Liver (tissue), 9 donors: ENCODE data around the gene RIT2. TPM values are rescaled to one million over a fixed set of nuclear protein-coding genes. Genes with fewer than 3 reads are reported as not detected.

ENCODE experiments used
- DNase-seq: peaks from one replicate; pipeline ENCODE4 v3.0.0-alpha.2; 2017; ENCODE audit warnings: low spot score
- H3K27ac ChIP-seq, 2 donors: one replicate each; pipeline ENCODE4 v1.7.0; 2013; ENCODE audit warnings: inconsistent platforms in 2 of 2, low read length in 2 of 2, control low read depth in 1 of 2, low read depth in 1 of 2, mild to moderate bottlenecking in 1 of 2
- H3K27me3 ChIP-seq, 4 donors: one replicate each; pipeline versions ENCODE4 v1.6.1 to v1.7.0; 2013; ENCODE audit warnings: low read length in 3 of 4, inconsistent platforms in 1 of 4, mild to moderate bottlenecking in 1 of 4, moderate library complexity in 1 of 4; ENCODE audit not compliant: control insufficient read depth in 4 of 4, insufficient read depth in 4 of 4
- H3K36me3 ChIP-seq, 4 donors: one replicate each; pipeline versions ENCODE4 v1.6.1 to v1.7.0; 2013; ENCODE audit warnings: low read length in 3 of 4, mild to moderate bottlenecking in 3 of 4, low read depth in 1 of 4, moderate library complexity in 1 of 4; ENCODE audit not compliant: control insufficient read depth in 4 of 4, insufficient read depth in 3 of 4
- H3K4me1 ChIP-seq, 4 donors: one replicate each; pipeline versions ENCODE4 v1.6.1 to v1.7.0; 2013; ENCODE audit warnings: low read length in 3 of 4, mild to moderate bottlenecking in 3 of 4, moderate library complexity in 1 of 4; ENCODE audit not compliant: control insufficient read depth in 4 of 4, insufficient read depth in 4 of 4
- H3K4me3 ChIP-seq, 3 donors: one replicate each; pipeline versions ENCODE4 v1.6.1 to v1.7.0; 2013; ENCODE audit warnings: low read length in 3 of 3, control low read depth in 1 of 3, low read depth in 1 of 3, mild to moderate bottlenecking in 1 of 3
- H3K9ac ChIP-seq, 2 donors: one replicate each; pipeline ENCODE4 v1.7.0; 2013; ENCODE audit warnings: low read length in 2 of 2, mild to moderate bottlenecking in 2 of 2, moderate library complexity in 2 of 2, control low read depth in 1 of 2, low read depth in 1 of 2
- H3K9me3 ChIP-seq, 4 donors: one replicate each; pipeline versions ENCODE4 v1.6.1 to v1.7.0; 2013; ENCODE audit warnings: low read length in 3 of 4; ENCODE audit not compliant: control insufficient read depth in 4 of 4
- EGR1 ChIP-seq, 2 donors: IDR thresholded peaks; 2 replicates each; pipeline ENCODE4 v1.6.1; 2016 to 2018; ENCODE audit warnings: antibody characterized with exemption in 2 of 2, low read depth in 2 of 2
- FOXA1 ChIP-seq: IDR thresholded peaks from 2 replicates; pipeline ENCODE4 v1.6.1; 2016; ENCODE audit warnings: antibody characterized with exemption
- FOXA2 ChIP-seq: IDR thresholded peaks from 2 replicates; pipeline ENCODE4 v1.6.1; 2016; ENCODE audit warnings: antibody characterized with exemption
- GABPA ChIP-seq, 2 donors: IDR thresholded peaks in 1 of 2; conservative IDR thresholded peaks in 1 of 2; 2 replicates each; pipeline ENCODE4 v1.6.1; 2016; ENCODE audit warnings: antibody characterized with exemption in 2 of 2, mild to moderate bottlenecking in 1 of 2, moderate library complexity in 1 of 2
- HNF4A ChIP-seq, 2 donors: conservative IDR thresholded peaks; 2 replicates each; pipeline ENCODE4 v1.6.1; 2016; ENCODE audit warnings: antibody characterized with exemption in 2 of 2, mild to moderate bottlenecking in 2 of 2
- HNF4G ChIP-seq: IDR thresholded peaks from 2 replicates; pipeline ENCODE4 v1.6.1; 2016; ENCODE audit warnings: antibody characterized with exemption
- JUND ChIP-seq, 2 donors: IDR thresholded peaks; 2 replicates each; pipeline ENCODE4 v1.6.1; 2016; ENCODE audit warnings: antibody characterized with exemption in 2 of 2
- NR2F2 ChIP-seq: IDR thresholded peaks from 2 replicates; pipeline ENCODE4 v1.6.1; 2016; ENCODE audit warnings: antibody characterized with exemption
- RAD21 ChIP-seq, 2 donors: IDR thresholded peaks; 2 replicates each; pipeline ENCODE4 v1.6.1; 2016; ENCODE audit warnings: antibody characterized with exemption in 2 of 2, mild to moderate bottlenecking in 2 of 2
- RXRA ChIP-seq, 2 donors: IDR thresholded peaks; 2 replicates each; pipeline ENCODE4 v1.6.1; 2017 to 2018; ENCODE audit warnings: antibody characterized with exemption in 2 of 2, mild to moderate bottlenecking in 1 of 2
- SP1 ChIP-seq: IDR thresholded peaks from 2 replicates; pipeline ENCODE4 v1.6.1; 2018; ENCODE audit warnings: antibody characterized with exemption, mild to moderate bottlenecking
- TAF1 ChIP-seq: conservative IDR thresholded peaks from 2 replicates; pipeline ENCODE4 v1.6.1; 2016; ENCODE audit warnings: antibody characterized with exemption, mild to moderate bottlenecking
- YY1 ChIP-seq: IDR thresholded peaks from 2 replicates; pipeline ENCODE4 v1.6.1; 2016; ENCODE audit warnings: antibody characterized with exemption, mild to moderate bottlenecking
- WGBS: extraction: QIAGEN DNeasy Blood & Tissue Kit; methylation state at CpG from one replicate; pipeline ENCODE4 v1.1.7; 2013; 5-methylcytosine and 5-hydroxymethylcytosine counted together
- polyA plus RNA-seq, 2 donors: library from polyadenylated mRNA; stranded (reverse) in 1 of 2; unstranded in 1 of 2; fragments of 200-250 nt in 1 of 2; fragments of >200 nt in 1 of 2; fragmentation: Nextera tagmentation in 1 of 2; extraction: Ambion mirVana in 1 of 2; gene quantifications; one replicate each; pipeline versions ENCODE4 v1.2.1 to v1.2.3, GENCODE V29; 2013 to 2015
- total RNA-seq, 2 donors: library from RNA; depleted of rRNA; stranded (reverse); fragments of >200 nt; gene quantifications; one replicate each; pipeline ENCODE4 v1.2.3, GENCODE V29; 2014
- TF ChIP-seq, protein P1 (sequence below): IDR thresholded peaks from 2 replicates; pipeline ENCODE4 v1.6.1; 2016; ENCODE audit warnings: antibody characterized with exemption
- TF ChIP-seq, protein P2 (sequence below): IDR thresholded peaks from 2 replicates; pipeline ENCODE4 v1.6.1; 2016; ENCODE audit warnings: antibody characterized with exemption
- TF ChIP-seq, protein P3 (sequence below): fragments of 150-350 bp; IDR thresholded peaks from 2 replicates; pipeline ENCODE4 v1.5.1; 2017; ENCODE audit warnings: improper control_type of control experiment, low read depth, low read length; ENCODE audit not compliant: missing input control
- TF ChIP-seq, protein P4 (sequence below): IDR thresholded peaks from 2 replicates; pipeline ENCODE4 v1.6.1; 2016; ENCODE audit warnings: antibody characterized with exemption
- TF ChIP-seq, protein P5 (sequence below): IDR thresholded peaks from 2 replicates; pipeline ENCODE4 v1.6.1; 2016; ENCODE audit warnings: antibody characterized with exemption, mild to moderate bottlenecking
- donor health status: healthy.
- donor health status: healthy.
- donor health status: healthy.
- donor health status: healthy.
- donor health status: healthy.

Gene RIT2
- total and polyA plus RNA-seq, 4 donors: not detected

DNA sequence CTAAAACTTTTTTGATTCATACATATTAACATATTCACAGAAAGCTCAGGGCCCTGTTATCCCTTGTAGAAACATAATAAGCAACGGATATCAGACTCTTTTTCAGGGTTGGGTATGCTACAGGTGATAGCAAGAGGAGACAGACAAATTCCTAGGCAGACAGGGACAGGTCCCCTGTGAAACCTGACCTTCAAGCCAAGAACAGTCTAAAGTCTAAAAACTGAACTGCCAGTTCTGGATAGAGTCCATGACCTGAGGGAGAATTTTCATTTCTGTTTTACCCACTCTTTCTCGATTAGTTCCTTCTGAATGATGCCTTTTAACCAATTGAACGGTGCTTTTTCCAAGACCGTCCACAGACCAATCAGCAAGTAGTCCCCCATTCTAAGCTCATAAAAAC is 54.2 kb downstream of the RIT2 start:
- H3K27ac ChIP-seq: no peak overlapping the region
- DNase-seq: no peak
- H3K9ac ChIP-seq: no peak overlapping the region
- H3K27me3 ChIP-seq: no peaks in the 10 kb centered on the region
- no peak overlapping the region for H3K4me3 ChIP-seq
- H3K36me3 ChIP-seq: no peaks in the 10 kb centered on the region
- H3K9me3 ChIP-seq: no peaks in the 10 kb centered on the region
- peaks cover 0 to 5% (median 1%) of the 10 kb centered on the region in 4 donors for H3K4me1 ChIP-seq
- WGBS: 72% methylated on average over 4 of the region's 4 CpGs
- TF ChIP-seq HNF4A (conservative IDR thresholded peaks at IDR 0.05) (peak; percentile 25 to 48), FOXA2 (no peak), TAF1 (no peak), RXRA (IDR thresholded peaks at IDR 0.05) (no peak)
- TF ChIP-seq, protein P1, sequence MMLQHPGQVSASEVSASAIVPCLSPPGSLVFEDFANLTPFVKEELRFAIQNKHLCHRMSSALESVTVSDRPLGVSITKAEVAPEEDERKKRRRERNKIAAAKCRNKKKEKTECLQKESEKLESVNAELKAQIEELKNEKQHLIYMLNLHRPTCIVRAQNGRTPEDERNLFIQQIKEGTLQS: no peak

DNA sequence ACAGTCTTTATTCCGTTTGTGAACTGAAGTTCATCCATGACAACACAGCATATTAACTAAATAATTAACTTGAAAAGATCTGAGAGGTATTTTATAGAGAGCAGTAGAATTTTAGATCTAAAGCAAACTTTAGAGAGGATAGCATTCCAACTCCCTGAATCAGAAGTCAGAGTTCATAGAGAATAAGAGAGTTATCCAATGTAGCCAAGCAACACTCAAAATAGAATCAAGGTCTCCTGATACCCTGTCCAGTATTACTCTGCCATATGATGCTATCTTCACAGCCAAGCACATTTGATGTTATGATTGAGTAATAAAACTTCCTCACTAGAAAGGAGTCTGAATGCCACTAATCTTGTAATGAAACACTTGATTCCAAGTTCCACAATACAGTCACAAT is 55.5 kb downstream of the RIT2 start:
- Histone ChIP-seq H3K4me1 (peaks cover 0 to 5% (median 1%) of the 10 kb centered on the region in 4 donors), H3K9ac (no peak overlapping the region), H3K36me3 (no peaks in the 10 kb centered on the region), H3K27me3 (no peaks in the 10 kb centered on the region), H3K9me3 (no peaks in the 10 kb centered on the region), H3K4me3 (no peak overlapping the region), H3K27ac (no peak overlapping the region)
- no peak for DNase-seq
- no peak for TF ChIP-seq RXRA (IDR thresholded peaks at IDR 0.05)
- no peak for TF ChIP-seq GABPA (IDR thresholded peaks at IDR 0.05 in 1 of 2, conservative IDR thresholded peaks at IDR 0.05 in 1 of 2)
- TF ChIP-seq SP1: no peak
- TF ChIP-seq, protein P2, sequence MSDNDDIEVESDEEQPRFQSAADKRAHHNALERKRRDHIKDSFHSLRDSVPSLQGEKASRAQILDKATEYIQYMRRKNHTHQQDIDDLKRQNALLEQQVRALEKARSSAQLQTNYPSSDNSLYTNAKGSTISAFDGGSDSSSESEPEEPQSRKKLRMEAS: no peak
- TF ChIP-seq, protein P3, sequence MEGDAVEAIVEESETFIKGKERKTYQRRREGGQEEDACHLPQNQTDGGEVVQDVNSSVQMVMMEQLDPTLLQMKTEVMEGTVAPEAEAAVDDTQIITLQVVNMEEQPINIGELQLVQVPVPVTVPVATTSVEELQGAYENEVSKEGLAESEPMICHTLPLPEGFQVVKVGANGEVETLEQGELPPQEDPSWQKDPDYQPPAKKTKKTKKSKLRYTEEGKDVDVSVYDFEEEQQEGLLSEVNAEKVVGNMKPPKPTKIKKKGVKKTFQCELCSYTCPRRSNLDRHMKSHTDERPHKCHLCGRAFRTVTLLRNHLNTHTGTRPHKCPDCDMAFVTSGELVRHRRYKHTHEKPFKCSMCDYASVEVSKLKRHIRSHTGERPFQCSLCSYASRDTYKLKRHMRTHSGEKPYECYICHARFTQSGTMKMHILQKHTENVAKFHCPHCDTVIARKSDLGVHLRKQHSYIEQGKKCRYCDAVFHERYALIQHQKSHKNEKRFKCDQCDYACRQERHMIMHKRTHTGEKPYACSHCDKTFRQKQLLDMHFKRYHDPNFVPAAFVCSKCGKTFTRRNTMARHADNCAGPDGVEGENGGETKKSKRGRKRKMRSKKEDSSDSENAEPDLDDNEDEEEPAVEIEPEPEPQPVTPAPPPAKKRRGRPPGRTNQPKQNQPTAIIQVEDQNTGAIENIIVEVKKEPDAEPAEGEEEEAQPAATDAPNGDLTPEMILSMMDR: no peak
- TF ChIP-seq FOXA1: no peak
- TF ChIP-seq HNF4G: no peak
- TF ChIP-seq HNF4A (conservative IDR thresholded peaks at IDR 0.05): no peak
- no peak for TF ChIP-seq JUND (IDR thresholded peaks at IDR 0.05)
- TF ChIP-seq, protein P4, sequence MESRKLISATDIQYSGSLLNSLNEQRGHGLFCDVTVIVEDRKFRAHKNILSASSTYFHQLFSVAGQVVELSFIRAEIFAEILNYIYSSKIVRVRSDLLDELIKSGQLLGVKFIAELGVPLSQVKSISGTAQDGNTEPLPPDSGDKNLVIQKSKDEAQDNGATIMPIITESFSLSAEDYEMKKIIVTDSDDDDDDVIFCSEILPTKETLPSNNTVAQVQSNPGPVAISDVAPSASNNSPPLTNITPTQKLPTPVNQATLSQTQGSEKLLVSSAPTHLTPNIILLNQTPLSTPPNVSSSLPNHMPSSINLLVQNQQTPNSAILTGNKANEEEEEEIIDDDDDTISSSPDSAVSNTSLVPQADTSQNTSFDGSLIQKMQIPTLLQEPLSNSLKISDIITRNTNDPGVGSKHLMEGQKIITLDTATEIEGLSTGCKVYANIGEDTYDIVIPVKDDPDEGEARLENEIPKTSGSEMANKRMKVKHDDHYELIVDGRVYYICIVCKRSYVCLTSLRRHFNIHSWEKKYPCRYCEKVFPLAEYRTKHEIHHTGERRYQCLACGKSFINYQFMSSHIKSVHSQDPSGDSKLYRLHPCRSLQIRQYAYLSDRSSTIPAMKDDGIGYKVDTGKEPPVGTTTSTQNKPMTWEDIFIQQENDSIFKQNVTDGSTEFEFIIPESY: no peak
- TF ChIP-seq, protein P5, sequence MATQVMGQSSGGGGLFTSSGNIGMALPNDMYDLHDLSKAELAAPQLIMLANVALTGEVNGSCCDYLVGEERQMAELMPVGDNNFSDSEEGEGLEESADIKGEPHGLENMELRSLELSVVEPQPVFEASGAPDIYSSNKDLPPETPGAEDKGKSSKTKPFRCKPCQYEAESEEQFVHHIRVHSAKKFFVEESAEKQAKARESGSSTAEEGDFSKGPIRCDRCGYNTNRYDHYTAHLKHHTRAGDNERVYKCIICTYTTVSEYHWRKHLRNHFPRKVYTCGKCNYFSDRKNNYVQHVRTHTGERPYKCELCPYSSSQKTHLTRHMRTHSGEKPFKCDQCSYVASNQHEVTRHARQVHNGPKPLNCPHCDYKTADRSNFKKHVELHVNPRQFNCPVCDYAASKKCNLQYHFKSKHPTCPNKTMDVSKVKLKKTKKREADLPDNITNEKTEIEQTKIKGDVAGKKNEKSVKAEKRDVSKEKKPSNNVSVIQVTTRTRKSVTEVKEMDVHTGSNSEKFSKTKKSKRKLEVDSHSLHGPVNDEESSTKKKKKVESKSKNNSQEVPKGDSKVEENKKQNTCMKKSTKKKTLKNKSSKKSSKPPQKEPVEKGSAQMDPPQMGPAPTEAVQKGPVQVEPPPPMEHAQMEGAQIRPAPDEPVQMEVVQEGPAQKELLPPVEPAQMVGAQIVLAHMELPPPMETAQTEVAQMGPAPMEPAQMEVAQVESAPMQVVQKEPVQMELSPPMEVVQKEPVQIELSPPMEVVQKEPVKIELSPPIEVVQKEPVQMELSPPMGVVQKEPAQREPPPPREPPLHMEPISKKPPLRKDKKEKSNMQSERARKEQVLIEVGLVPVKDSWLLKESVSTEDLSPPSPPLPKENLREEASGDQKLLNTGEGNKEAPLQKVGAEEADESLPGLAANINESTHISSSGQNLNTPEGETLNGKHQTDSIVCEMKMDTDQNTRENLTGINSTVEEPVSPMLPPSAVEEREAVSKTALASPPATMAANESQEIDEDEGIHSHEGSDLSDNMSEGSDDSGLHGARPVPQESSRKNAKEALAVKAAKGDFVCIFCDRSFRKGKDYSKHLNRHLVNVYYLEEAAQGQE: no peak
- no peak for TF ChIP-seq EGR1 (IDR thresholded peaks at IDR 0.05; ENCODE audit: low read depth in 2 of 2)
- no peak for TF ChIP-seq FOXA2
- no peak for TF ChIP-seq RAD21 (IDR thresholded peaks at IDR 0.05)
- TF ChIP-seq, protein P1: no peak
- no peak for TF ChIP-seq YY1
- TF ChIP-seq TAF1: no peak
- no peak for TF ChIP-seq NR2F2
- 60% methylated on average over 1 of the region's 1 CpG for WGBS
